GM12878 (cell line): Measurements from ENCODE around the gene MZB1. TPM values are rescaled to one million over a fixed set of nuclear protein-coding genes. Genes with fewer than 3 reads are reported as not detected.
A peak's percentile ranks its signal among the peaks of the same experiment; 100 is the strongest.

Experiments
- BACH1 ChIP-seq: fragments of 450-650 bp; IDR thresholded peaks from 2 replicates; pipeline ENCODE4 v1.6.1; 2017; ENCODE audit warnings: mild to moderate bottlenecking, borderline replicate concordance
- BCL11A ChIP-seq: IDR thresholded peaks from 2 replicates; pipeline ENCODE4 v1.6.1; 2011; ENCODE audit warnings: low read depth, low read length
- EED ChIP-seq: sonication (generic); IDR thresholded peaks from 2 replicates; pipeline ENCODE4 v1.6.1; 2016; ENCODE audit warnings: antibody characterized with exemption, low read depth
- EGR1 ChIP-seq, 2 experiments: IDR thresholded peaks; 1 replicate in 1 of 2; 2 replicates in 1 of 2; pipeline ENCODE4 v1.6.1; 2011 to 2012; ENCODE audit warnings: low read depth in 2 of 2, low read length in 2 of 2, borderline replicate concordance in 1 of 2, mild to moderate bottlenecking in 1 of 2, moderate library complexity in 1 of 2
- NFXL1 ChIP-seq: fragments of 450-650 bp; IDR thresholded peaks from 2 replicates; pipeline ENCODE4 v1.6.1; 2017; ENCODE audit warnings: antibody characterized with exemption, mild to moderate bottlenecking, borderline replicate concordance
- NFYA ChIP-seq: IDR thresholded peaks from 2 replicates; pipeline ENCODE4 v1.6.1; 2011; ENCODE audit warnings: low read depth, mild to moderate bottlenecking, low read length, improper control_type of control experiment, borderline replicate concordance
- PML ChIP-seq: IDR thresholded peaks from 2 replicates; pipeline ENCODE4 v1.6.1; 2012; ENCODE audit warnings: low read length, inconsistent platforms
- RAD21 ChIP-seq: IDR thresholded peaks from 2 replicates; pipeline ENCODE4 v1.6.1; 2011; ENCODE audit warnings: mild to moderate bottlenecking, low read depth, low read length, moderate library complexity; ENCODE audit not compliant: insufficient read depth
- RAD51 ChIP-seq: fragments of 450-650 bp; IDR thresholded peaks from 2 replicates; pipeline ENCODE4 v1.6.1; 2016; ENCODE audit warnings: moderate library complexity, mild to moderate bottlenecking, inconsistent platforms
- REST ChIP-seq: IDR thresholded peaks from 2 replicates; pipeline ENCODE4 v1.6.1; 2012; ENCODE audit warnings: mild to moderate bottlenecking, low read depth, low read length
- SIN3A ChIP-seq: IDR thresholded peaks from 2 replicates; pipeline ENCODE4 v1.6.1; 2012; ENCODE audit warnings: low read depth, low read length, improper control_type of control experiment
- SREBF2 ChIP-seq: IDR thresholded peaks from 2 replicates; pipeline ENCODE4 v1.6.1; 2012; ENCODE audit warnings: mild to moderate bottlenecking, low read length
- TCF12 ChIP-seq: IDR thresholded peaks from 2 replicates; pipeline ENCODE4 v1.6.1; 2011; ENCODE audit warnings: low read depth, mild to moderate bottlenecking, low read length
- YBX1 ChIP-seq: fragments of 450-650 bp; IDR thresholded peaks from 2 replicates; pipeline ENCODE4 v1.6.1; 2016; ENCODE audit warnings: antibody characterized with exemption
- ZBTB33 ChIP-seq: fragments of 450-650 bp; IDR thresholded peaks from 2 replicates; pipeline ENCODE4 v1.6.1; 2017; ENCODE audit warnings: mild to moderate bottlenecking
- polyA plus RNA-seq, 11 experiments: library from polyadenylated mRNA; depleted of rRNA in 4 of 11; unstranded in 6 of 11; stranded (reverse) in 5 of 11; fragments of >200 nt; fragmentation: Nextera tagmentation in 4 of 11; fragmentation: Illumina TruSeq in 1 of 11; extraction: Ambion mirVana in 4 of 11; extraction: Trizol in 1 of 11; gene quantifications; 1 replicate in 1 of 11; 2 replicates in 10 of 11; pipeline versions ENCODE4 v1.2.1 to v1.2.3, GENCODE V29; 2011 to 2016; ENCODE audit warnings: inconsistent platforms in 2 of 11, missing spikeins in 2 of 11, low read depth in 1 of 11
- total RNA-seq, 4 experiments: library from RNA; depleted of rRNA in 3 of 4; stranded (reverse); fragments of >200 nt in 3 of 4; fragmentation: Illumina TruSeq in 1 of 4; extraction: Trizol in 1 of 4; gene quantifications; 2 replicates each; pipeline versions ENCODE4 v1.2.1 to v1.2.3, GENCODE V29; 2013 to 2021
- TF ChIP-seq, protein P1 (sequence below): fragments of 450-650 bp; IDR thresholded peaks from 2 replicates; pipeline ENCODE4 v1.6.1; 2017; ENCODE audit warnings: low read depth, mild to moderate bottlenecking, moderate library complexity
- TF ChIP-seq, protein P2 (sequence below): IDR thresholded peaks from 2 replicates; pipeline ENCODE4 v1.6.1; 2011; ENCODE audit warnings: mild to moderate bottlenecking, low read depth, low read length, moderate library complexity; ENCODE audit not compliant: insufficient replicate concordance
- TF ChIP-seq, protein P3 (sequence below): fragments of 450-650 bp; conservative IDR thresholded peaks from 2 replicates; pipeline ENCODE4 v1.6.1; 2017; ENCODE audit warnings: mild to moderate bottlenecking, moderate library complexity

Gene MZB1
- total and polyA plus RNA-seq, 10 of the 15 experiments (the other 5 are each of a cell fraction or from before 2014, with no cell fraction given): 19.3 to 406 (median 188) TPM

DNA sequence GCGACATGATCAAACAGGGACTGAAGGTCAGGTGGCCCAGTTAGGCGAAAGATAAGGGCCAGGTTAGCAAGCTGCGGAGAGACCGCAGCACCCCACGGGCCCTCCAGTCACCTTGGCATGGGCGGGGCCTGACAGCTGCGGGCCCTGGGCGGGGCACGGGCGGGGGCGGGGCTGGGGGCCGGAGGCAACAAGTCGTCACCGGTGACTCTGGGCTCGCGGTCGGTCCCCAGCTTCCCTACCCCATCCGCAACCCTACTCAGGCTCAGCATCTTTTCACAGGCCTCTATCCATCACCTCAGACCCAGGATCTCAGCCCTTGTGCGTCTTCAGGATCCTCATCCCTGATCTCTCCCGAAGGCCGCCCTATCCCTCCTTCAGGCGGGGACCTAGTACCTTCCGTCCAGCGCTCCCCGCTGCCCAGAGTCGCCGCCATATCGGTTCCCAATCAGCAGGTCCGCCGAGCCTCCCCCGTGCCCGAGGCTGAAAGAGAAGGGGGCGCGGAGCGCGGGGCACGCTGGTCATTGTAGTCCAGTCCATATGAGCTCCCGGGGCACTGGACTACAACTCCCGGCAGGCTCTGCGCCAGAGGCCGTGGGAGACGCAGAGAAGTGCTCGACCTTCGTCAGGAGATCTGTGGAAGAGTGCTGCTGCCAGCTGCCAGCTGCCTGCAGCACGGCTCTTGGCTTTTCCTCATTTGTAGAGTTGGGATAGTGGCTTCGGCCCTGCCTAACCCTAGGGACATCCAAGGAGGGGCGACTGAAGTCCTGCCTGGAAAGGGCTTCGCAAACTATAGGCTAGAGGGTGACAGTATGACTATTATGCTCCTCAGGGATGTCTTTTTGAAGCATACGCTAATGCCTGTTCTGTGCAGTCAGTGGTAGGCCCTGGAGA is 49.5 kb upstream of the MZB1 start, which contains the start of gene DNAJC18 (continued):
- TF ChIP-seq, protein P1, sequence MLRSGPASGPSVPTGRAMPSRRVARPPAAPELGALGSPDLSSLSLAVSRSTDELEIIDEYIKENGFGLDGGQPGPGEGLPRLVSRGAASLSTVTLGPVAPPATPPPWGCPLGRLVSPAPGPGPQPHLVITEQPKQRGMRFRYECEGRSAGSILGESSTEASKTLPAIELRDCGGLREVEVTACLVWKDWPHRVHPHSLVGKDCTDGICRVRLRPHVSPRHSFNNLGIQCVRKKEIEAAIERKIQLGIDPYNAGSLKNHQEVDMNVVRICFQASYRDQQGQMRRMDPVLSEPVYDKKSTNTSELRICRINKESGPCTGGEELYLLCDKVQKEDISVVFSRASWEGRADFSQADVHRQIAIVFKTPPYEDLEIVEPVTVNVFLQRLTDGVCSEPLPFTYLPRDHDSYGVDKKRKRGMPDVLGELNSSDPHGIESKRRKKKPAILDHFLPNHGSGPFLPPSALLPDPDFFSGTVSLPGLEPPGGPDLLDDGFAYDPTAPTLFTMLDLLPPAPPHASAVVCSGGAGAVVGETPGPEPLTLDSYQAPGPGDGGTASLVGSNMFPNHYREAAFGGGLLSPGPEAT: peak; percentile 56; the same call in 1 of the 2 replicates
- TF ChIP-seq, protein P2, sequence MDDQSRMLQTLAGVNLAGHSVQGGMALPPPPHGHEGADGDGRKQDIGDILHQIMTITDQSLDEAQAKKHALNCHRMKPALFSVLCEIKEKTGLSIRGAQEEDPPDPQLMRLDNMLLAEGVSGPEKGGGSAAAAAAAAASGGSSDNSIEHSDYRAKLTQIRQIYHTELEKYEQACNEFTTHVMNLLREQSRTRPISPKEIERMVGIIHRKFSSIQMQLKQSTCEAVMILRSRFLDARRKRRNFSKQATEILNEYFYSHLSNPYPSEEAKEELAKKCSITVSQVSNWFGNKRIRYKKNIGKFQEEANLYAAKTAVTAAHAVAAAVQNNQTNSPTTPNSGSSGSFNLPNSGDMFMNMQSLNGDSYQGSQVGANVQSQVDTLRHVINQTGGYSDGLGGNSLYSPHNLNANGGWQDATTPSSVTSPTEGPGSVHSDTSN: no peak
- TF ChIP-seq YBX1 (no peak), TCF12 (0 out of 2 replicates have a peak, but pooled peaks have one; percentile 39), EED (0 out of 2 replicates have a peak, but pooled peaks have one; percentile 21), SIN3A (no peak), BCL11A (no peak), NFYA (no peak), SREBF2 (no peak), EGR1 (IDR thresholded peaks at IDR 0.05; ENCODE audit: borderline replicate concordance in 1 of 2, low read depth in 2 of 2, low read length in 2 of 2) (peak in 1 of 2 experiments; percentile 71; a peak in 2 of 3 replicates), REST (no peak), RAD21 (0 out of 2 replicates have a peak, but pooled peaks have one; percentile 3), PML (peak; percentile 77; the same call in 1 of the 2 replicates), ZBTB33 (no peak; the same call in 1 of the 2 replicates), BACH1 (peak; percentile 57), RAD51 (peak; percentile 8; the same call in 1 of the 2 replicates), NFXL1 (no peak)
- TF ChIP-seq, protein P3, sequence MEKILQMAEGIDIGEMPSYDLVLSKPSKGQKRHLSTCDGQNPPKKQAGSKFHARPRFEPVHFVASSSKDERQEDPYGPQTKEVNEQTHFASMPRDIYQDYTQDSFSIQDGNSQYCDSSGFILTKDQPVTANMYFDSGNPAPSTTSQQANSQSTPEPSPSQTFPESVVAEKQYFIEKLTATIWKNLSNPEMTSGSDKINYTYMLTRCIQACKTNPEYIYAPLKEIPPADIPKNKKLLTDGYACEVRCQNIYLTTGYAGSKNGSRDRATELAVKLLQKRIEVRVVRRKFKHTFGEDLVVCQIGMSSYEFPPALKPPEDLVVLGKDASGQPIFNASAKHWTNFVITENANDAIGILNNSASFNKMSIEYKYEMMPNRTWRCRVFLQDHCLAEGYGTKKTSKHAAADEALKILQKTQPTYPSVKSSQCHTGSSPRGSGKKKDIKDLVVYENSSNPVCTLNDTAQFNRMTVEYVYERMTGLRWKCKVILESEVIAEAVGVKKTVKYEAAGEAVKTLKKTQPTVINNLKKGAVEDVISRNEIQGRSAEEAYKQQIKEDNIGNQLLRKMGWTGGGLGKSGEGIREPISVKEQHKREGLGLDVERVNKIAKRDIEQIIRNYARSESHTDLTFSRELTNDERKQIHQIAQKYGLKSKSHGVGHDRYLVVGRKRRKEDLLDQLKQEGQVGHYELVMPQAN: peak; percentile 74
